Liver (tissue), 3 donors: Measurements from ENCODE around the gene GSE1.

Source experiments
- ATF3 ChIP-seq: IDR thresholded peaks from 2 replicates; pipeline ENCODE4 v1.6.1; 2016; ENCODE audit warnings: antibody characterized with exemption
- CTCF ChIP-seq: fragments of 150-350 bp; IDR thresholded peaks from 2 replicates; pipeline ENCODE4 v1.5.1; 2017; ENCODE audit warnings: improper control_type of control experiment, low read depth, low read length; ENCODE audit not compliant: missing input control
- EGR1 ChIP-seq, 2 donors: IDR thresholded peaks; 2 replicates each; pipeline ENCODE4 v1.6.1; 2016 to 2018; ENCODE audit warnings: antibody characterized with exemption in 2 of 2, low read depth in 2 of 2
- FOXA1 ChIP-seq: IDR thresholded peaks from 2 replicates; pipeline ENCODE4 v1.6.1; 2016; ENCODE audit warnings: antibody characterized with exemption
- FOXA2 ChIP-seq: IDR thresholded peaks from 2 replicates; pipeline ENCODE4 v1.6.1; 2016; ENCODE audit warnings: antibody characterized with exemption
- GABPA ChIP-seq, 2 donors: IDR thresholded peaks in 1 of 2; conservative IDR thresholded peaks in 1 of 2; 2 replicates each; pipeline ENCODE4 v1.6.1; 2016; ENCODE audit warnings: antibody characterized with exemption in 2 of 2, mild to moderate bottlenecking in 1 of 2, moderate library complexity in 1 of 2
- JUND ChIP-seq, 2 donors: IDR thresholded peaks; 2 replicates each; pipeline ENCODE4 v1.6.1; 2016; ENCODE audit warnings: antibody characterized with exemption in 2 of 2
- MAX ChIP-seq: IDR thresholded peaks from 2 replicates; pipeline ENCODE4 v1.6.1; 2016; ENCODE audit warnings: antibody characterized with exemption
- RAD21 ChIP-seq, 2 donors: IDR thresholded peaks; 2 replicates each; pipeline ENCODE4 v1.6.1; 2016; ENCODE audit warnings: antibody characterized with exemption in 2 of 2, mild to moderate bottlenecking in 2 of 2
- REST ChIP-seq: IDR thresholded peaks from 2 replicates; pipeline ENCODE4 v1.6.1; 2016; ENCODE audit warnings: antibody characterized with exemption, mild to moderate bottlenecking
- SP1 ChIP-seq: IDR thresholded peaks from 2 replicates; pipeline ENCODE4 v1.6.1; 2018; ENCODE audit warnings: antibody characterized with exemption, mild to moderate bottlenecking
- TAF1 ChIP-seq: conservative IDR thresholded peaks from 2 replicates; pipeline ENCODE4 v1.6.1; 2016; ENCODE audit warnings: antibody characterized with exemption, mild to moderate bottlenecking
- YY1 ChIP-seq: IDR thresholded peaks from 2 replicates; pipeline ENCODE4 v1.6.1; 2016; ENCODE audit warnings: antibody characterized with exemption, mild to moderate bottlenecking
- ZBTB33 ChIP-seq: IDR thresholded peaks from 2 replicates; pipeline ENCODE4 v1.6.1; 2016; ENCODE audit warnings: antibody characterized with exemption
- donor health status: healthy.
- donor health status: healthy.

- TF ChIP-seq JUND (IDR thresholded peaks at IDR 0.05) (no peak), CTCF (no peak), SP1 (no peak), YY1 (no peak), MAX (no peak), GABPA (IDR thresholded peaks at IDR 0.05 in 1 of 2, conservative IDR thresholded peaks at IDR 0.05 in 1 of 2) (no peak), FOXA1 (no peak), TAF1 (no peak), ATF3 (no peak), ZBTB33 (no peak), REST (no peak), RAD21 (IDR thresholded peaks at IDR 0.05) (no peak), FOXA2 (no peak), EGR1 (IDR thresholded peaks at IDR 0.05; ENCODE audit: low read depth in 2 of 2) (no peak)
Measured at GRCh38 chr16:85696781-85697180, 83.7 kb downstream of the GSE1 start.
